GM19463 (cell line): ENCODE data around the gene BAD.

Experiments
- ATAC-seq: cut with Tn5 transposase; IDR thresholded peaks from one replicate; pipeline ENCODE4 v1.9.1; 2021; ENCODE audit warnings: mild to moderate bottlenecking, moderate library complexity; ENCODE audit not compliant: unreplicated experiment

Gene BAD

DNA sequence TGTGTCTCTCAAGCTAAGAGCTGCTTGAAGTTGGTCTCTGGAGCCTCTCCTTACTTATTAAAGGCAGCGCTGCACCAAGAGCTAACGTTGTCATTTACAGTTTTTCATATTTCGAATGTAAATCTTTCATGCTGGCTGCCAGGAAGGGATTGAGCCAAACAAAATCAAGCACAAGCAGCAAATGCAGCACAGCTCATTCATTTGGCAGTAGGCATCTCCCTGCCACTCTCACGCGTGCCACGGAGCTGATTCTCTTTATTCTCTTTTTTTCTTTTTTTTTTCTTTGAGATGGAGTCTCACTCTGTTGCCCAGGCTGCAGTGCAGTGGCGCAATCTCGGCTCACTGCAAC lies 51.5 kb downstream of the BAD start:
- ATAC-seq, result no peak

DNA sequence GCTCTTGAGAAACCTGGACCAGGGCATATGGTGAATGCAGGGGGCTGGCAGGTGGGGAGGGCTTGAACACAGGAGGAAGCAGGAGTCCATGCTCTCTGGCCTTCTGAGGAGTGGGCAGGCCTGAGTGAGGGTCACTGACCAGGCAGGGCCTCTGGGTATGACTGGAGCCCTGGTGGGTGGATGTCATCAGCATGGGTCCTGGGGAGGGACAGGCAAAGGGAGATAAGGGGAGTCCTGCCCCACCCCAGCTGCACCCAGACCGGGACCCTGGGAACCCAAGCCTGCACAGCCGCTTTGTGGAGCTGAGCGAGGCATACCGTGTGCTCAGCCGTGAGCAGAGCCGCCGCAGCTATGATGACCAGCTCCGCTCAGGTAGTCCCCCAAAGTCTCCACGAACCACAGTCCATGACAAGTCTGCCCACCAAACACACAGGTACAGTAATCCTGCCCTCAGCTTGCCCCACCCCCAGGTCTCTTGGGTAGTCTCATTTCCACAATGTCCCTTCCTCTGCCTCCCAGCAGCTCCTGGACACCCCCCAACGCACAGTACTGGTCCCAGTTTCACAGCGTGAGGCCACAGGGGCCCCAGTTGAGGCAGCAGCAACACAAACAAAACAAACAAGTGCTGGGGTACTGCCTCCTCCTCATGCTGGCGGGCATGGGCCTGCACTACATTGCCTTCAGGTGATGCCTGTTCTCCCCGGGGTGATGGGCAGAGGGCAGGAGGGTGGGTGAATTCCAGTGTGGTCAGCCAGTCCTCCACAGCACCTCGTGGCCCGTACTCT lies 52.1 kb downstream of the BAD start:
- ATAC-seq, result no peak

DNA sequence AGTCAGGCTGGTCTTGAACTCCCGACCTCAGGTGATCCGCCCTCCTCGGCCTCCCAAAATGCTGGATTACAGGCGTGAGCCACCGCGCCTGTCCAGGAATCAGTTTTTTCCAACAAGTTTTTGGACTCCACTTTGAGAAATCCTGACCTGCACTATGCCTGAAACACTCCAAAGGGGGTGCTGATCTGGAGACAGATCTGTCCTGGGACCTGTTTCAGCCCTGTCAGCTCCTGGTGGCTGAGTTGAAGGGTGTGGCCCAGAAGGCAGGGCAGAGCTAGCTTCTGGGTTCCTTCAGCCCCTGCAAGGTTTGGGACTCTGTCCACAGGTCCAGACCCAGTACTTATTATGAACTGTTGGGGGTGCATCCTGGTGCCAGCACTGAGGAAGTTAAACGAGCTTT lies 52.9 kb downstream of the BAD start:
- ATAC-seq, result no peak

DNA sequence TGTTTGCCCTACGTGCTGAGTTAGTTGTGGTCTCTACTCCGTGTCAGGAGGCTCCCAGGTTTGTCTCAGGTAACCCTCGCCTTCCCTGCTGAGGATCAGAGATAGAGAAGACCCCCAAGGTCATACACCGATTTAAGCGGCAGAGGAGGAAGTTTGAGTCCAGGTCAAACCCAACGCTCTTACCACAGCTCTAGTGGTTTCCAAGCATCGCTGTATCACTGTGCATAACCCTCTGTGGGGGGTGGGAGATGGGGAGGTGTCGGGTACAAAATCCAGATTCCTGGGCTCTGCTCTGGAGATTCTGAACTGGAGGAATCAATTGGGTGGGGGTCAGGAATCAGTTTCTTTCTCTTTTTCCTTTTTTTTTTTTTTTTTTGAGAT lies 53.5 kb downstream of the BAD start:
- no peak for ATAC-seq

DNA sequence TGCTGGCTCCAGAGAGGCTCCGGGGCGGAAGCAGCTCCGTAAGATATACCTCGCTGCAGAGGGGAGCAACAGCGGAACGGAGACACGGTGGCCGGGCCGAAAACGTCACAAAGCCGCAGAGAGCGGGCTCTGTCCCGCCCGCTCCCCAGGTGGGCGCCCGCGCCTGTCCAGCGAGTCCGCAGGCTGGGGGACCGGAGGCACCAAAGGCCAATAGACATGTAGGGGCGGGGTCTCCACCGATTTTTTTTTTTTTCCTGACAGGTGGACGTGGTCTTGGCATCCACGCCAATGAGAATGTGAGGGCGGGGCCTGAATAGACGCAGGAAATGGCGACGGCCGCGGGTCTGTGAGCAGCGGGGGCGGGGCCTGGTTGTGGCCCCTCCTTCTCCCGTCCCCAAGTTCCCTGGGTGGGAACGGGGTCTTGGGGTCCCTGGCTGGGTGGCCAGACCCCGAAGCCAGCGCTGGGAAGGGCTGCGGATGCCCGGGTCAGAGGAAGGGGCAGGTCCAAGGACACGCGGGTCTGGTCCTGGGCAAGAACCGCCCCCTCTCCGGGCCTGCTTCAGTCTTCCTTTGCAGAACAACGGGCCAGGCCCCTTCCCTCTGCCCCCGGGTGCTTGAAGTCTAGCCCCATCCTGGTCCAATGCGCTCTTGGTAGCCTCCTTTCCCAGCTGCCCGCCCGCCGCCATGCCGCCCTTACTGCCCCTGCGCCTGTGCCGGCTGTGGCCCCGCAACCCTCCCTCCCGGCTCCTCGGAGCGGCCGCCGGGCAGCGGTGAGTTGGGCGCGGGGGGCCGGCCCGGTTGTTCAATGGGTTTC lies 54.1 kb downstream of the BAD start, which contains the start of gene DNAJC4:
Gene DNAJC4, plus strand, starts transcription at position 378 of the 814 bp plus-strand sequence. Its CDS starts 307 bp downstream, at position 685.
- peak; percentile 38 for ATAC-seq

DNA sequence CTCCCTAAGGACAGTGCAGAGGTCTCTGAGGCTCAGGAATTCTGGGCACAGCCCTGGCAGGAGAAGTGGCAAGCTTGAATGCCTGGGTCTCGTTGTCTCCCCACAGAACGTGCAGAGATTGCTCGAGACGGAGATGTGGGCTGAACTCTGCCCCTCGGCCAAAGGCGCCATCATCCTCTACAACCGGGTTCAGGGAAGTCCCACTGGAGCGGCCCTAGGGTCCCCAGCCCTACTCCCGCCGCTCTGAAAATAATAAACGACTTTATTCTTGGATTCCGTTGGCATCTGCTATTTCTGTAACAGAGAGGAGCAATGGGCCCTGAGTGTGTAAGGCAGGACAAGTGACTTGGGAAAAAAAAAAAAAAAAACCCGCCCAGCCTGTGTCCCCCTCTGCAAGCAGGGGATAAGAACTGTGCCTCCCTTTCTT lies 54.7 kb downstream of the BAD start:
- ATAC-seq, result no peak

DNA sequence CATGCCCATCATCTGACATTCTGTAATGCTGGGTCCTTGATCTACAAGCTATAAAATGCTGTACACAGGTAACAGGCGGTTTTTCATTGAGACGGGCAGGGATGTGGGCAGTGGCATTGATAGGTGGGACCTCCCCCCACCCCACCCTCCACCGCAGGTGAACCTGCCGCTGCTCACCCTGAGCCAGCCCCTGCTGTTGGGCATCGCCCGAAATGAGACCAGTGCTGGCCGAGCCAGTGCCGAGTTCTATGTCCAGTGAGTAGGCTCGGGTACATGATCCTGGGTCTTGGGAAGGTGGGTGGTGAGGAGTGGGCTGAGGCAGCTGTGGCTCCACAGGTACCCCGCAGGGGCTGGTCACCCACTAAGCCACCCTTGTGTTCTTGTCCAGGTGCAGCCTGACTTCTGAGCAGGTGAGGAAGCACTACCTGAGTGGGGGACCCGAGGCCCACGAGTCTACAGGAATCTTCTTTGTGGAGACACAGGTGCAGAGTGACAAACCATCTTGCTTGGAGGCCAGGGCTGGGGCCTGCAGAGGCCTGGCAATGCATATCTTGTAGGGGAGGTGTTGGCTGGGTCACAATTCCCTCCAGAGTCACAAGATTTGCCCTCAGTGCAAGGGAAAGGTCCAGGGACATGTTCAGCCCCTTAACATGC lies 55.2 kb downstream of the BAD start:
- no peak for ATAC-seq

DNA sequence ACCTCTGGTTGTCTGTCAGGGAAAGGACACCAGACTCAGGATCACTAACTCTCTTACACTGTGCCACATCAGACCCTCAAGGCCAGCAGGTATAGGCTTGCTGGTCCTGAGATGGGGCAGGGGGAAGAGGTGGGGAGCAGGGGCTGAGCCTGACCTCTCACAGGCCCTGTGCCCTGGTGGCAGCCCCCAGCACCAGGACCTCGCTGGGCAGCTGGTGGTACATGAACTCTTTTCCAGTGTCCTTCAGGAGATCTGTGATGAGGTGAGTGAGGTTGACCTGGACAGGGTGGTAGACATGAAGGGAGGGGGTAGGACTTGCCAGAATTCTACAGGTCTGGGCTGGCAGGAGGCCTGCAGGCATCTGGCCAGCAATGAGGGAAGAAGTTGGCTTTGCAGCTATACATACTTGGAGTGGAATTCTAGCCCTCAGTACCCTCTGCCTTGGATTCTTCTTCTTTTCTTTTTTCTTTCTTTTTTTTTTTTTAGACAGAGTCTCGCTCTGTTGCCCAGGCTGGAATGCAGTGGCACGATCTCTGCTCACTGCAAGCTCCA lies 57.0 kb downstream of the BAD start:
- ATAC-seq, result no peak

DNA sequence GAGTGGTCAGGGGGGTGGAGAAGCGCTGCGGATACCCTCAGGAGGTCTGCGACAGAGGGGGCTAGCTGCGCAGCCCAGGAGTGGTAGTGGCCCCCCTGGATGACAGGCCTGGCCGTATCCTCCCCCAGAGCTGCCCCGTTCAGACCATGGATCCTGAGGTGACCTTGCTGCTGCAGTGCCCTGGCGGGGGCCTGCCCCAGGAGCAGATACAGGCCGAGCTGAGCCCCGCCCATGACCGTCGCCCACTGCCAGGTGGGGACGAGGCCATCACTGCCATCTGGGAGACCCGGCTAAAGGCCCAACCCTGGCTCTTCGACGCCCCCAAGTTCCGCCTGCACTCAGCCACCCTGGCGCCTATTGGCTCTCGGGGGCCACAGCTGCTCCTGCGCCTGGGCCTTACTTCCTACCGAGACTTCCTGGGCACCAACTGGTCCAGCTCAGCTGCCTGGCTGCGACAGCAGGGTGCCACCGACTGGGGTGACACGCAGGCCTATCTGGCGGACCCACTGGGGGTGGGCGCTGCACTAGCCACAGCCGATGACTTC lies 57.9 kb downstream of the BAD start:
- ATAC-seq, result peak; percentile 34

DNA sequence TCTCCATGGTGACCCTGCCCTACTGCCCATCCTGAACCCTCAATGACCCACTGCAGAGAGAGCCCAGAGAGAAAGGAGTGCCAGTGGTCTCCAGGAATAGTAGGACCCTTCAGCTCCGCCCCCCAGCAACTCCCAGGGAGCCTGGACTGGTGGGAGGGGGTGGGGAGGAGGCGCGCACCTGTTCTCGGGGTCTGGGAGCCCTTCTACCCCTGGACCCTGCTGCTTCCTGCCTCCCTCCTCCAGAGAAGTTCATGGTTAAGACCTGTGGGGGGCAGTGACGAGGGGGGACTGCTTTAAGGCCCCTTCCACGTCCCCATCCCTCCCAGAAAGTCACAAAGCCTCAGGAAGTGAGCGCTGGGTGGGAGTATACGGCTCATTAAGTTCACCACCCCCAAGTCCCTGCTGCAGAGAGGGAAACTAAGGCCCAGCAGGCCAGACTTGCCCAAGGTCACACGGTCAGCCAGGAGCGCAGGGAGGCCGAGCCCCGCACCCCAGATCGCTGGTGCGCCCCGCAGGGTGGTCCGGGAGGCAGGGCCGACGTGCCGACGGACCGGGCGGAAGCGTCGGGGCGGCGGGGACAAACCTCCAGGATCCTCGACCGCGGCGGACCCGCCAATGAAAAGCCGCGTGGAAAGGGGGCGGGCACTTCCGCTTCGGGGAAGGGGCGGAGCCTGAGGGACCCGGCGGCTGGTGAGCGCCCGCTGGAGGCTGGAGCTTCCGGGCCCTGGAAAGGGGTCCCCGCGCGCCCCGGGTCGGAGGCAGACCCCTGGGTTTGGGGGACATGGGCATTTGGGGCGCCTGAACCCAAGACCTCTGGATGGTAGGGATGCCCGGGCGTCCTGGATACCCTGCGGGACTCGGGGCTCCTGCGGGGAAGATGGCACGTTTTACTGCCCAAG lies 58.6 kb downstream of the BAD start, which contains the start of the genes NUDT22 and TRPT1:
Gene NUDT22, plus strand, starts transcription at position 667 of the 899 bp plus-strand sequence. CDS start 379 bp downstream, outside the sequence.
Gene TRPT1, minus strand, starts transcription at position 579 of the 899 bp plus-strand sequence. Its CDS starts 326 bp downstream, at position 253.
- ATAC-seq, result peak; percentile 53

DNA sequence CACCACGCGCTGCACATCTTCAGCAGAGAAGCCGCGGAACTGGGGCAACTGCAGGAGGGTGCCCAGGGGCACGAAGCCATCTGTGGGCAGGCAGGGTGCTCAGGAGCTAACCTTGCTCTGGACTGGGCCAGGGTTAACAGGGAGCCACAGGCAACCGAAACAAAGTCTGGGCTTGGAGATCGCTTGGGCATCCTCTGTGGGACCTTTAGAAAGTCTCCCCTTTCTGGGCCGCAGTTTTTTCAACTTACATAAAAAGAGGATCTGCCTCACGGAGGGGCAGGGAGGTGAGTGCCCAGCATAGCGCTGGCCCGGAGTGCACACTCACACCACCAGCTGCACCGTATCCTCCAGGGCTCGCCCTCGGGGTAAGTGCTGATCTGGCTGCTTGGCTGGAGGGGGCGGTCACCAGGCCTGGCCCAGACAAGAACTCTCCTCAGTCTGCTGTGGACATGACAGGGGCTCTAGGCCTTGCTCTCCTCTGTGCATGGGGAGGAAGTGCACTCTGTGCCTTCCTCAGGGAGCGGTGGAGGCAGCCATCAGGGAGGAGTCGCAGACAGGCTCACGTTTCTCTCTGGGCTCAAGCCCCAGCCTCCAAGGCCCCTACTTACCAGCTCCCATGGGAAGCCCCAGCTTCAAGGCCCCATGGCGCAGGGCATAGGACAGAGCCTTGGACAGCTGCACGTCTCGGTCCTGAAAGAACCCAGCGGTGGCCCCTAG lies 59.4 kb downstream of the BAD start:
- ATAC-seq, result no peak

DNA sequence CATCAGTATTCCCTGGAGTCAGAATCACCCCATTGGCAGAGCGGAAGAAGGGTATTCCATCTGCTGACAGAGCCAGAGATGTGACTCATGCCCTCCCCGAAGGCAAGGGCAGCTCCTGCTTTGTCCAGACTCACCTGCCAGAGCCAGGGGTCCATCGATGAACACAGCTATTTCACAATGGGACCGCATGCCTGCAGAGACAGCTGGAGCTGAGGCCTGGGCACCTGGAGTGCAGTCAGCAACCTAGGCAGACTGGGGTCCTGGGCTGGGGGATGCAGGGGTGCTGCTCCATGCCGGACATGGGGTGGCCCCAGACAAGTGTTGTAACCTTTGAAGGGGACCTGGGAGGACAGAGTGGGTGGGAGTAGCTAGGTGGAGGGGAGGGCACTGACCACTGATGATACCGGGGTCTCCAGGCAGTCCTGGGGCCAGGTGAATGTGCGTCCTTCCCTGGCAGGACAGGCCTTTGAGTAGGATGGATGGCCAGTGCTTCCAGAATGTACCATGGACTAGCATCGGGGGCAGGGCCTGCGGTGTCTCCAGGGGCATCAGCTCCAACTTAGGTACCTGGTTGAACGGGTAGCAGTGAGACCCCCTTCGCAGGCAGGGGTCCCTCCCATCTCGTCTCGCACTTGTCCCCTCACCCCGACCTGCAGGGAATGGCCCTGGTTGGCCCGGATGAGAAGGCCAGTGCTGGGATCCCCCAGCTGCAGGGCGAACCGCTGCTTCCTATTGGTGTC lies 60.1 kb downstream of the BAD start:
- no peak for ATAC-seq

DNA sequence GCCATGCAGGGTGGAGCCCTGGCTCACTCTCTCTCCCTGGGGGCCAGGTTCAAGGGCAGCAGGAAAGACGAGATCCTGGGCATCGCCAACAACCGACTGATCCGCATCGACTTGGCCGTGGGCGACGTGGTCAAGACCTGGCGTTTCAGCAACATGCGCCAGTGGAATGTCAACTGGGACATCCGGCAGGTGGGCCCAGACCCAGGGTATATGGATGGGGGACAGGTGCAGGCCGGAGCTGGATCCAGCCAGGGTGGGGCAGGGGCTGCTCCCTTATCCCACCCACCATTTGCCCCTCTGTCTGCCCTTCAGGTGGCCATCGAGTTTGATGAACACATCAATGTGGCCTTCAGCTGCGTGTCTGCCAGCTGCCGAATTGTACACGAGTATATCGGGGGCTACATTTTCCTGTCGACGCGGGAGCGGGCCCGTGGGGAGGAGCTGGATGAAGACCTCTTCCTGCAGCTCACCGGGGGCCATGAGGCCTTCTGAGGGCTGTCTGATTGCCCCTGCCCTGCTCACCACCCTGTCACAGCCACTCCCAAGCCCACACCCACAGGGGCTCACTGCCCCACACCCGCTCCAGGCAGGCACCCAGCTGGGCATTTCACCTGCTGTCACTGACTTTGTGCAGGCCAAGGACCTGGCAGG lies 61.3 kb downstream of the BAD start:
- ATAC-seq, result no peak

DNA sequence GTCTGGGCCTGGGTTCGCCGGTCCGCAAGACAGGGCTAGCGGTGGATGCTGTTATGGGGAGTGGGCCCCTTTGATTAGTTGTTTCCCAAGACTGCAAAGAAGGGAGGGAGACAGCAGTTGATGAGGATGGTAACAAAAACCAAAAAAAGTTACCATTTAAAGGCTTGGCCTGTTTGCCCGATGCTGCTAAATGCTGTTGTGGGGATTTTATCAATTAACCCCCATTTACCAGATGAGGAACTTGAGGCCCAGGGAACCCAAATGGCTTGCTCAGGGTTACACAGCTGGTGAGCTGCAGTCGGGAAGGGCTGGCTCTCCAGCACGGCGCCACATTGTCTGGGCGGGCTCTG lies 61.8 kb downstream of the BAD start:
- no peak for ATAC-seq

DNA sequence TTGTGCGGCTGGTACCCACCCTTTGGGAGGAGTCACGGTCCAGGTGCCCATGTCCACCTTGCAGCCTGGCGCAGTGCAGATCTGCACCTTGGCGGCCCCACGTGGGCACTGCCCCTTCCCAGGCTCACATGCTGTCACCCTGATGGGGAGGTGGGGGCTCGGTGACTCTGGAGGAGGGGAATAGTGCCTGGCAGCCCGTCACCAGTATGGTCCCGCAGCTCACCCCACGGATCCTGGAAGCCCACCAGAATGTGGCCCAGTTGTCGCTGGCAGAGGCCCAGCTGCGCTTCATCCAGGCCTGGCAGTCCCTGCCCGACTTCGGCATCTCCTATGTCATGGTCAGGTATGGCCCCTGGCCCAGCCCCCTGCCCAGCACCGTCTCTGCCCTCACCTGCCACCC lies 63.7 kb downstream of the BAD start:
- ATAC-seq, result no peak

DNA sequence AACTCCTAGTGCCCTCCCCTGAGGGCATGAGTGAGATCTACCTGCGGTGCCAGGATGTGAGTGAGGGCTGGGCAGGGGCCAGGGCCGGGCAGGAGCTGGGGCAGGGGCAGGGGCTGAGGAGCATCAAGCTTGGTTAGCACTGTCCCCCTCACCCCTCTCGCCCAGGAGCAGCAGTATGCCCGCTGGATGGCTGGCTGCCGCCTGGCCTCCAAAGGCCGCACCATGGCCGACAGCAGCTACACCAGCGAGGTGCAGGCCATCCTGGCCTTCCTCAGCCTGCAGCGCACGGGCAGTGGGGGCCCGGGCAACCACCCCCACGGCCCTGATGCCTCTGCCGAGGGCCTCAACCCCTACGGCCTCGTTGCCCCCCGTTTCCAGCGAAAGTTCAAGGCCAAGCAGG lies 64.2 kb downstream of the BAD start:
- ATAC-seq, result no peak
